SJCRH30 (cell line): Measurements from ENCODE around the gene PSMD9. TPM values are rescaled to one million over a fixed set of nuclear protein-coding genes. Genes with fewer than 3 reads are reported as not detected.

ENCODE experiments used
- DNase-seq, 2 experiments: peaks; one replicate each; pipeline ENCODE4 v3.0.0-alpha.2; 2015 to 2020
- H3K27ac ChIP-seq: fragments of 250-450 bp; sonication (Bioruptor Pico); 2 replicates; pipeline ENCODE4 v1.5.1; 2020; ENCODE audit warnings: mild to moderate bottlenecking, moderate library complexity
- H3K27me3 ChIP-seq: fragments of 250-450 bp; sonication (Bioruptor Pico); 2 replicates; pipeline ENCODE4 v1.5.1; 2020; ENCODE audit warnings: mild to moderate bottlenecking, moderate library complexity
- H3K36me3 ChIP-seq: fragments of 250-450 bp; sonication (Bioruptor Pico); 2 replicates; pipeline ENCODE4 v1.5.1; 2020; ENCODE audit warnings: mild to moderate bottlenecking, moderate library complexity
- H3K4me1 ChIP-seq: fragments of 250-450 bp; sonication (Bioruptor Pico); 2 replicates; pipeline ENCODE4 v1.5.1; 2020; ENCODE audit warnings: mild to moderate bottlenecking, moderate library complexity
- H3K4me3 ChIP-seq: fragments of 250-450 bp; sonication (Bioruptor Pico); 2 replicates; pipeline ENCODE4 v1.5.1; 2020; ENCODE audit warnings: mild to moderate bottlenecking, moderate library complexity
- H3K9me3 ChIP-seq: fragments of 250-450 bp; sonication (Bioruptor Pico); replicated peaks from 2 replicates; pipeline ENCODE4 v1.5.1; 2020; ENCODE audit warnings: mild to moderate bottlenecking, moderate library complexity
- total RNA-seq: library from RNA; depleted of rRNA; stranded (reverse); fragments of >200 nt; shearing (Covaris generic); gene quantifications from 2 replicates; pipeline ENCODE4 v1.2.3, GENCODE V29; 2014; rRNA removed

PSMD9 gene
- total RNA-seq, 1 experiment from 2014 or later: 28.9 TPM

GRCh38 chr12:121966959-121967358 lies 78.4 kb downstream of the PSMD9 start:
- no peak for DNase-seq
- no peaks in the 10 kb centered on the region for H3K4me1 ChIP-seq
- H3K36me3 ChIP-seq: no peaks in the 10 kb centered on the region
- H3K27me3 ChIP-seq: no peaks in the 10 kb centered on the region
- no peaks in the 10 kb centered on the region for H3K9me3 ChIP-seq
- no peak overlapping the region for H3K27ac ChIP-seq
- H3K4me3 ChIP-seq: no peak overlapping the region

Other genes with a start within 250 kb of the PSMD9 start
- 0.68 and 0.75 TPM in 2 replicates for gene MORN3, start 219.1 kb upstream of the PSMD9 start, total RNA-seq
- gene TMEM120B, start 176.0 kb upstream of the PSMD9 start, total RNA-seq: 23.9 and 25.5 TPM in 2 replicates
- 2.8 and 5.2 TPM in 2 replicates for gene RHOF, start 95.1 kb upstream of the PSMD9 start, total RNA-seq
- gene SETD1B, start 84.8 kb upstream of the PSMD9 start, total RNA-seq: 3.2 and 3.8 TPM in 2 replicates
- not detected in 2 replicates for gene HPD, start 29.9 kb upstream of the PSMD9 start, total RNA-seq
- gene CFAP251, start 29.8 kb downstream of the PSMD9 start, total RNA-seq: 0.41 and 0.45 TPM in 2 replicates
- gene BCL7A, start 133.1 kb downstream of the PSMD9 start, total RNA-seq: 11.1 and 14.4 TPM in 2 replicates
- 21.1 and 23.2 TPM in 2 replicates for gene MLXIP, start 190.0 kb downstream of the PSMD9 start, total RNA-seq